Retinal pigment epithelial cell (primary cell): ENCODE data around the gene BRF1.

Experiments
- DNase-seq: peaks from one replicate; pipeline ENCODE4 v3.0.0-alpha.2; 2010; ENCODE audit warnings: low read depth
- H3K4me3 ChIP-seq: 2 replicates; pipeline ENCODE4 v1.5.1; 2011; ENCODE audit warnings: mild to moderate bottlenecking, low read length, control low read depth, moderate library complexity
- CTCF ChIP-seq: conservative IDR thresholded peaks from 2 replicates; pipeline ENCODE4 v1.5.1; 2011; ENCODE audit warnings: low read depth, low read length, control low read depth, inconsistent platforms

The BRF1 gene

GRCh38 chr14:105249182-105250007 is 51.4 kb downstream of the BRF1 start:
- no peak for TF ChIP-seq CTCF
- DNase-seq = peak; percentile 22
- peak overlapping the region; percentile 43 for H3K4me3 ChIP-seq

- no peak for TF ChIP-seq CTCF
- peak within 1 kb of the TSS; percentile 69 for H3K4me3 ChIP-seq
- peak; percentile 47 for DNase-seq
Observed at GRCh38 chr14:105248368-105249181, 52.2 kb downstream of the BRF1 start, which contains the start of gene BTBD6. TSS of gene BTBD6 (plus strand) at chr14:105248533. CDS start at chr14:105248712, 179 bp downstream.

GRCh38 chr14:105247715-105248367 is 53.0 kb downstream of the BRF1 start:
- no peak for TF ChIP-seq CTCF
- peak overlapping the region; percentile 69 for H3K4me3 ChIP-seq
- no peak for DNase-seq

- DNase-seq = no peak
- no peak overlapping the region for H3K4me3 ChIP-seq
- TF ChIP-seq CTCF = no peak
Observed at GRCh38 chr14:105247026-105247425, 53.8 kb downstream of the BRF1 start.

- DNase-seq = no peak
- H3K4me3 ChIP-seq = no peak overlapping the region
- no peak for TF ChIP-seq CTCF
Observed at GRCh38 chr14:105244334-105244733, 56.5 kb downstream of the BRF1 start.

- no peak overlapping the region for H3K4me3 ChIP-seq
- TF ChIP-seq CTCF = no peak
- no peak for DNase-seq
Observed at GRCh38 chr14:105241641-105242040, 59.2 kb downstream of the BRF1 start.
